Lower leg skin (tissue), 4 donors: ENCODE results near the gene TSPAN15. TPM values are rescaled to one million over a fixed set of nuclear protein-coding genes. Genes with fewer than 3 reads are reported as not detected.

Experiments used
- DNase-seq, 2 donors: peaks; one replicate each; pipeline ENCODE4 v3.0.0-alpha.2; 2019; ENCODE audit warnings: low spot score in 2 of 2
- H3K4me3 ChIP-seq: fragments of 200-600 bp; sonication (generic); 2 replicates; pipeline ENCODE4 v1.5.1; 2017; ENCODE audit warnings: mild to moderate bottlenecking, low read depth; ENCODE audit not compliant: poor library complexity, severe bottlenecking
- POLR2A ChIP-seq, 2 donors: fragments of 450-650 bp; IDR thresholded peaks; one replicate each; pipeline ENCODE4 v1.6.1; 2016 to 2017; ENCODE audit warnings: antibody characterized with exemption in 2 of 2, mild to moderate bottlenecking in 1 of 2, moderate library complexity in 1 of 2
- WGBS, 2 donors: methylation state at CpG; one replicate each; pipeline ENCODE4 v1.1.5; 2018; 5-methylcytosine and 5-hydroxymethylcytosine counted together
- intact Hi-C: fragments of 100-400 bp; cut with DNase I; formaldehyde crosslinking; loops from one replicate; pipeline ENCODE4 v1.15.0; 2023; ENCODE audit warnings: low total_unique reads
- total RNA-seq, 4 donors: library from RNA; depleted of rRNA; stranded (reverse); fragments of >200 nt; gene quantifications; one replicate each; pipeline ENCODE4 v1.1.0, GENCODE V29; 2016
- TF ChIP-seq, protein P1 (sequence below), 3 donors: fragments of 450-650 bp; IDR thresholded peaks; one replicate each; pipeline ENCODE4 v1.5.1; 2016; ENCODE audit warnings: antibody characterized with exemption in 3 of 3, mild to moderate bottlenecking in 3 of 3, moderate library complexity in 2 of 3

The TSPAN15 gene
- total RNA-seq, 4 donors from 2014 or later: 5.9 to 47.7 (median 13.0) TPM

DNA sequence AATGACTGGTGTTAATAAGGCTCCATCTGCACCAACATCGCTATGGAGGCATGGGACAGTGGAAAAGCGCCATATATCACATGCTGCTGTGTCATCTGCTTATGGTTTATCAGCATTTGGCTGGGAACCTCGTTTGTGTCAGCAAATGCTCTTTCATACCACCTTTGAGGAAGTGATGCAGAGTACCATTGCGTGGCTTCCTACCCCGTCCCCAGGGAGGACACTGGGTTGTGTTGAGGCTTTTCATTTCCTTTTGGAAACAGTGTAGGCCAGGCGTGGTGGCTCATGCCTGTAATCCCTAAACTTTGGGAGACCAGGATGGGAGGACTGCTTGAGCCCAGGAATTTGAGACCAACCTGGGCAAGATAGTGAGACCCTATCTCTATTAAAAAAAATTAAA lies 41.3 kb upstream of the TSPAN15 start:
- no peak overlapping the region for H3K4me3 ChIP-seq
- TF ChIP-seq, protein P1, sequence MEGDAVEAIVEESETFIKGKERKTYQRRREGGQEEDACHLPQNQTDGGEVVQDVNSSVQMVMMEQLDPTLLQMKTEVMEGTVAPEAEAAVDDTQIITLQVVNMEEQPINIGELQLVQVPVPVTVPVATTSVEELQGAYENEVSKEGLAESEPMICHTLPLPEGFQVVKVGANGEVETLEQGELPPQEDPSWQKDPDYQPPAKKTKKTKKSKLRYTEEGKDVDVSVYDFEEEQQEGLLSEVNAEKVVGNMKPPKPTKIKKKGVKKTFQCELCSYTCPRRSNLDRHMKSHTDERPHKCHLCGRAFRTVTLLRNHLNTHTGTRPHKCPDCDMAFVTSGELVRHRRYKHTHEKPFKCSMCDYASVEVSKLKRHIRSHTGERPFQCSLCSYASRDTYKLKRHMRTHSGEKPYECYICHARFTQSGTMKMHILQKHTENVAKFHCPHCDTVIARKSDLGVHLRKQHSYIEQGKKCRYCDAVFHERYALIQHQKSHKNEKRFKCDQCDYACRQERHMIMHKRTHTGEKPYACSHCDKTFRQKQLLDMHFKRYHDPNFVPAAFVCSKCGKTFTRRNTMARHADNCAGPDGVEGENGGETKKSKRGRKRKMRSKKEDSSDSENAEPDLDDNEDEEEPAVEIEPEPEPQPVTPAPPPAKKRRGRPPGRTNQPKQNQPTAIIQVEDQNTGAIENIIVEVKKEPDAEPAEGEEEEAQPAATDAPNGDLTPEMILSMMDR (IDR thresholded peaks at IDR 0.05): no peak
- no peak for TF ChIP-seq POLR2A (IDR thresholded peaks at IDR 0.05)
- WGBS, 2 donors: 47 to 59% methylated on average over 6 of the region's 6 CpGs
- intact Hi-C loops: loop anchor here (5.0 to 10.0 kb wide), 2 partner anchors 97 to 225 kb away; partner anchors contain the start of gene FAM241B
- peak in 1 of 2 donors; percentile 58 for DNase-seq

DNA sequence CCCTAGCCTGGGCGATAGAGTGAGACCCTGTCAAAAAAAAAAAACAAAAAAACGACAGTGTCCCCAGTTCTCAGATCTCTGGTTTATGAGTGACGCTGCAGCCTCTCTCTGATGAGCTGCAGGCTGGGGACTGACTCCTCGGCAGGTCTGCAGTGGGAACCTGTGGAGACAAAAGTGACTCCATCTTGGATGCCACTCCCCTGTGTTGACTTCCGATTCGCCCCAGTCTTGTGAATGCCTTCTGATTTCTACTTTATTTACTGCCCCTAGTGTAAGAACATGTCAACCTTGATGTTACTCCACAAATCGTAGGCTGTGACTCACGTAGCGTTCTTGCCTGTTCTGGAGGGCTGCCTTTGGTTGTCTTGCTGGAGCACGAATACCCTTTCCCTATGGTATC lies 40.8 kb upstream of the TSPAN15 start:
- TF ChIP-seq POLR2A (IDR thresholded peaks at IDR 0.05): no peak
- TF ChIP-seq, protein P1 (IDR thresholded peaks at IDR 0.05): no peak
- H3K4me3 ChIP-seq: no peak overlapping the region
- intact Hi-C loops: loop anchor here (5.0 kb wide), 1 partner anchor 97 kb away; no protein-coding TSS in a partner anchor
- 83 to 87% methylated on average over 9 to 10 of the region's 10 CpGs for WGBS, 2 donors
- no peak for DNase-seq

DNA sequence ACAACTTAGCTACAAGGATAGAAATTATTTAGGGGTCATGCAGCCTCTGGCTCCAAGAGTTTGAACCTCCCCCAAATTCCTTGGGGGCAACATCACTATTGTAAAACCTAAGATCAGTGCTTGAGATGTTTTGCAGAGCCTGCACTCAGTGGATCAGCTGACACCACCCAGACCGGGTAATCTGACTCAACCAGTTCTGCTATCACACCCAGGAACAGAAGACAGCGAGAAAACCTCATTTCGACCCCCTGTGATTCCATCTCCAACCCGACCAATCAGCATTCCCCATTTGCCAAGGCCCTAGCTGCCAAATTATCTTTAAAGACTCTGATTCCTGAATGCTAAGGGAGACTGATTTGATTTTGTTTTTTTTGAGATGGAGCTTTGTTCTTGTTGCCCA lies 39.8 kb upstream of the TSPAN15 start:
- intact Hi-C loops: loop anchor here (5.0 kb wide), 1 partner anchor 96 kb away; no protein-coding TSS in a partner anchor
- H3K4me3 ChIP-seq: no peak overlapping the region
- TF ChIP-seq, protein P1 (IDR thresholded peaks at IDR 0.05): no peak
- no peak for TF ChIP-seq POLR2A (IDR thresholded peaks at IDR 0.05)
- DNase-seq: no peak
- 38 to 43% methylated on average over 4 of the region's 4 CpGs for WGBS, 2 donors

DNA sequence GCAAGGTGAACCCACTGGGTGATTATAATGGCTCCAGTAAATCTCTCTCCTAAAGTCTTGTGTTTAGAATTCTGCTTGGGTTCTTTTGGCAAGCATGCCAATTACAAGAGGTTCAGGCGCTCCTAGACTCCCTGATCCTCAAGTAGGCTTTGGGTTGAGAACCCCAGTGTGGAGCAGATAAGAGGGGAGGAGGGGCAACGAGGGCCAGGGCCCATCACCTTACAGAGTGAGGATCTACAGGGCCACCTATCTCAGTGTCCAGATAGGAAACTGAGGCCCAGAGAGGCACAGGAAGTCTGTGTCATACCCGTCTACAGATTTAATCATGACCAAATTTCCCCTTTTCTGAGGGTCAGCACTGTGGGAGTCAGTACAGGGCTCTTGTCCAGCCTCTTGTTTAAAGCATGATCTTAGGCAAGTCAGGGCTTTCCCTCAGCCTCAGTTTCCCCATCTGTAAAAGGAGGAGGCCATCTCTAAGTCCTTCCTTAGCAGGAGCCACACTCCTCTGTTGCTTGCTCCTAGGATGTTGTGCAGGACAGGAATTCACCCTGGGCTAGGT lies 39.0 kb upstream of the TSPAN15 start:
- TF ChIP-seq, protein P1 (IDR thresholded peaks at IDR 0.05): no peak
- no peak for TF ChIP-seq POLR2A (IDR thresholded peaks at IDR 0.05)
- intact Hi-C loops: loop anchor here (5.0 kb wide), 1 partner anchor 95 kb away; no protein-coding TSS in a partner anchor
- 80 to 81% methylated on average over 3 of the region's 3 CpGs for WGBS, 2 donors
- no peak for DNase-seq
- no peak overlapping the region for H3K4me3 ChIP-seq

DNA sequence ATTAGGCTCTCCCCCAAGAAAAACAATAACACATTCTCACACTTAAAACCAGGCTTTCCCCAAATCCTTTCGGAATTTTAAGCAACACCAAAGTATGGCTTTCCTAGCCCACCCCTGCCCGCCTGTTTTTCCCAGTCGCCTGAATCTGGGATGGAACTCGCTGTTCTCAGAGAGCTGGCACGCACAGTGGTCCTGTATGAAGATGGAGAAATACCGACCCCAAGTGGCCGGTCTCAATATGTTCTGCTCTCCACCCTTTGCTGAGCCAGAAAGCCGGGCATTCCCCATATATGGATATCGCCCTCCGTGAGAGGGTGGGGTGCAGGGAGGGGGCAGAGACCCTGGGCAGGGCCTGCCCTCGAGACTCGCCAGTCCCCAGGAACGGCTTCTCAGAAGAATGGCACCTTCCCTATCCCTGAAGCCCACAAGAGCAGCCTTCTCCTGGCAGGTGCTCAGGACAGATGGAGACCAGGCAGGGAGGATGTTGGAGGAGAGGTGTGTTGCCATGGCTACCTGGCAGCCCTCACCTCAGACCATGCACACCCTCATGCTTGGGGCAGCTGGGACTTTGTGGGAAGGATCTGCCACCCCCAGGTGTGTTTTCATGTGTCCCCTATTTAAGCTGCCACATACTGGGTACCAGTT lies 37.9 kb upstream of the TSPAN15 start:
- TF ChIP-seq, protein P1 (IDR thresholded peaks at IDR 0.05): no peak
- TF ChIP-seq POLR2A (IDR thresholded peaks at IDR 0.05): no peak
- intact Hi-C loops: loop anchor here (5.0 kb wide), 1 partner anchor 94 kb away; no protein-coding TSS in a partner anchor
- WGBS, 2 donors: 16 to 22% methylated on average over 13 of the region's 13 CpGs
- H3K4me3 ChIP-seq: no peak overlapping the region
- DNase-seq: peak; percentile 67 to 93
